Measurements from ENCODE around the gene RNF212B. TPM values are rescaled to one million over a fixed set of nuclear protein-coding genes. Genes with fewer than 3 reads are reported as not detected.
A peak's percentile ranks its signal among the peaks of the same experiment; 100 is the strongest.

RNF212B gene
- total and polyA plus RNA-seq, 4 donors: 0.06 to 0.51 (median 0.17) TPM; not detected in 1

- H3K27ac ChIP-seq (ENCODE audit: low read depth in 1 of 2, low read length in 2 of 2): no peak overlapping the region
Measured at GRCh38 chr14:23245282-23245681, 7.5 kb downstream of the RNF212B start.

More at GRCh38 chr14:23245282-23245681, 7.5 kb downstream of the RNF212B start:
- DNase-seq (ENCODE audit: low spot score): no peak
- Histone ChIP-seq H3K9me3 (ENCODE audit: control insufficient read depth in 4 of 4, low read length in 3 of 4) (no peaks in the 10 kb centered on the region), H3K4me1 (ENCODE audit: control insufficient read depth in 4 of 4, insufficient read depth in 4 of 4, low read length in 3 of 4) (peaks cover 3 to 28% (median 7%) of the 10 kb centered on the region in 4 donors), H3K9ac (ENCODE audit: low read depth in 1 of 2, low read length in 2 of 2) (no peak overlapping the region), H3K36me3 (ENCODE audit: control insufficient read depth in 4 of 4, insufficient read depth in 3 of 4, low read depth in 1 of 4, low read length in 3 of 4) (no peaks in the 10 kb centered on the region), H3K27me3 (ENCODE audit: control insufficient read depth in 4 of 4, insufficient read depth in 4 of 4, low read length in 3 of 4) (no peaks in the 10 kb centered on the region), H3K4me3 (ENCODE audit: low read depth in 1 of 3, low read length in 3 of 3) (no peak overlapping the region)
- TF ChIP-seq ATF3 (IDR thresholded peaks at IDR 0.05) (no peak), TAF1 (conservative IDR thresholded peaks at IDR 0.05) (no peak), FOXA2 (IDR thresholded peaks at IDR 0.05) (peak; percentile 89), CTCF (IDR thresholded peaks at IDR 0.05; ENCODE audit: low read depth, low read length, missing input control) (no peak), JUND (IDR thresholded peaks at IDR 0.05) (no peak), SP1 (IDR thresholded peaks at IDR 0.05) (peak; percentile 24), NR2F2 (IDR thresholded peaks at IDR 0.05) (no peak), HNF4A (conservative IDR thresholded peaks at IDR 0.05) (peak; percentile 16 to 46), RAD21 (IDR thresholded peaks at IDR 0.05) (no peak), MAX (IDR thresholded peaks at IDR 0.05) (peak; percentile 37), GABPA (IDR thresholded peaks at IDR 0.05 in 1 of 2, conservative IDR thresholded peaks at IDR 0.05 in 1 of 2) (no peak), ZBTB33 (IDR thresholded peaks at IDR 0.05) (no peak), REST (IDR thresholded peaks at IDR 0.05) (peak; percentile 59), HNF4G (IDR thresholded peaks at IDR 0.05) (no peak), FOXA1 (IDR thresholded peaks at IDR 0.05) (peak; percentile 76), RXRA (IDR thresholded peaks at IDR 0.05) (peak in 1 of 2 donors; percentile 45), EGR1 (IDR thresholded peaks at IDR 0.05; ENCODE audit: low read depth in 2 of 2) (no peak), YY1 (IDR thresholded peaks at IDR 0.05) (peak; percentile 33)
